ENCODE data around the gene RBM10. TPM values are rescaled to one million over a fixed set of nuclear protein-coding genes. Genes with fewer than 3 reads are reported as not detected.

RBM10 gene
- total RNA-seq, 1 experiment from 2014 or later = 56.9 TPM

GRCh38 chrX:47172971-47173792 lies 28.2 kb downstream of the RBM10 start:
- no peak for ATAC-seq
- Histone ChIP-seq H3K36me3 (ENCODE audit: control insufficient read depth in 1 of 2, insufficient read depth in 2 of 2, low read length in 2 of 2) (no peaks in the 10 kb centered on the region), H3K4me3 (replicated peaks in 1 of 2; ENCODE audit: low read depth in 1 of 2, low read length in 2 of 2) (no peak overlapping the region), H3K27ac (ENCODE audit: low read depth, low read length) (no peak overlapping the region), H3K9me3 (ENCODE audit: control insufficient read depth in 1 of 2, insufficient read depth in 1 of 2, low read depth in 1 of 2, low read length in 2 of 2) (no peaks in the 10 kb centered on the region), H2AFZ (ENCODE audit: low read depth, low read length, poor library complexity, severe bottlenecking) (no peak overlapping the region), H3K9ac (ENCODE audit: low read length) (no peak overlapping the region), H3K27me3 (ENCODE audit: insufficient read depth, low read length) (no peaks in the 10 kb centered on the region), H3K4me2 (ENCODE audit: low read length) (no peak overlapping the region), H3K4me1 (ENCODE audit: control insufficient read depth in 1 of 2, insufficient read depth in 2 of 2, low read length in 2 of 2) (no peaks in the 10 kb centered on the region), H3K9me2 (ENCODE audit: insufficient read depth) (no peaks in the 10 kb centered on the region), H4K20me1 (ENCODE audit: insufficient read depth) (no peaks in the 10 kb centered on the region), H3K79me2 (ENCODE audit: insufficient read depth, low read length) (peaks cover 8% of the 10 kb centered on the region; the same call in 1 of the 2 replicates)
- intact Hi-C loops (cut with micrococcal nuclease) = no loop called here
- RAD21 ChIA-PET (ENCODE audit: low non-redundant PET in 1 of 2, low total read pairs in 2 of 2, uncharacterized antibody in 2 of 2, unreplicated experiment in 2 of 2) = no interaction called here
- CTCF ChIA-PET = no interaction called here
- BruUV-seq (replicated peaks) = no TSS peak
- TF ChIP-seq REST (IDR thresholded peaks at IDR 0.05; ENCODE audit: low read depth) (no peak), ELF1 (IDR thresholded peaks at IDR 0.05; ENCODE audit: borderline replicate concordance, low read depth) (no peak), CTCF (IDR thresholded peaks at IDR 0.05 in 2 of 3, conservative IDR thresholded peaks at IDR 0.05 in 1 of 3; ENCODE audit: borderline replicate concordance in 1 of 3, insufficient read depth in 1 of 3, low read depth in 2 of 3, low read length in 2 of 3) (no peak), ZFX (IDR thresholded peaks at IDR 0.05) (no peak), EZH2 (IDR thresholded peaks at IDR 0.05) (no peak), CEBPB (IDR thresholded peaks at IDR 0.05; ENCODE audit: low read depth) (no peak), JUND (IDR thresholded peaks at IDR 0.05) (no peak), MAX (IDR thresholded peaks at IDR 0.05) (no peak), EZH2phosphoT487 (IDR thresholded peaks at IDR 0.05; ENCODE audit: borderline replicate concordance) (no peak), ZNF274 (IDR thresholded peaks at IDR 0.05; ENCODE audit: low read depth, low read length) (no peak), RAD21 (IDR thresholded peaks at IDR 0.05; ENCODE audit: low read depth) (no peak), SP1 (IDR thresholded peaks at IDR 0.05; ENCODE audit: low read depth) (no peak)
- no peak for DNase-seq (ENCODE audit: low read depth, low spot score)
- POLR2A ChIA-PET = no interaction called here
